Astrocyte (in vitro differentiated cells and primary cell): ENCODE results near the gene PRKG1. TPM values are rescaled to one million over a fixed set of nuclear protein-coding genes. Genes with fewer than 3 reads are reported as not detected.

Experiments used
- DNase-seq: peaks from one replicate; pipeline ENCODE4 v3.0.0-alpha.2; 2010; ENCODE audit warnings: low read depth
- FAIRE-seq: peaks from 2 replicates; lab custom pipeline; 2011; peaks lifted over from hg19 to GRCh38; lab: Jason Lieb, UNC
- H2AFZ ChIP-seq: 2 replicates; pipeline ENCODE4 v1.6.0; 2012; ENCODE audit warnings: low read depth, low read length, inconsistent platforms
- H3K27ac ChIP-seq: 2 replicates; pipeline ENCODE4 v1.5.1; 2011; ENCODE audit warnings: low read depth, low read length, inconsistent platforms
- H3K27me3 ChIP-seq: 2 replicates; pipeline ENCODE4 v1.6.0; 2011; ENCODE audit warnings: low read length, inconsistent platforms; ENCODE audit not compliant: insufficient read depth
- H3K36me3 ChIP-seq: 2 replicates; pipeline ENCODE4 v1.5.1; 2011; ENCODE audit warnings: low read length, inconsistent platforms; ENCODE audit not compliant: insufficient read depth
- H3K4me1 ChIP-seq: 2 replicates; pipeline ENCODE4 v1.5.1; 2011; ENCODE audit warnings: low read length, inconsistent platforms; ENCODE audit not compliant: insufficient read depth
- H3K4me2 ChIP-seq: 2 replicates; pipeline ENCODE4 v1.6.0; 2012; ENCODE audit warnings: low read length, inconsistent platforms
- H3K4me3 ChIP-seq: 2 replicates; pipeline ENCODE4 v1.5.1; 2011; ENCODE audit warnings: low read depth, mild to moderate bottlenecking, low read length, inconsistent platforms; ENCODE audit not compliant: insufficient read depth
- H3K79me2 ChIP-seq: 2 replicates; pipeline ENCODE4 v1.6.0; 2012; ENCODE audit warnings: mild to moderate bottlenecking, low read length, inconsistent platforms; ENCODE audit not compliant: insufficient read depth
- H3K9ac ChIP-seq: 2 replicates; pipeline ENCODE4 v1.6.0; 2012; ENCODE audit warnings: mild to moderate bottlenecking, low read length, inconsistent platforms
- H3K9me3 ChIP-seq: 2 replicates; pipeline ENCODE4 v1.5.1; 2012; ENCODE audit warnings: low read depth, mild to moderate bottlenecking, low read length, inconsistent platforms; ENCODE audit not compliant: insufficient read depth
- H4K20me1 ChIP-seq: 2 replicates; pipeline ENCODE4 v1.6.0; 2012; ENCODE audit warnings: low read length, inconsistent platforms; ENCODE audit not compliant: insufficient read depth
- H3K27ac Mint-ChIP-seq: one replicate; pipeline ENCODE4 v1.8.0; 2021; ENCODE audit warnings: mild to moderate bottlenecking, mixed read lengths; ENCODE audit not compliant: unreplicated experiment
- H3K27me3 Mint-ChIP-seq: one replicate; pipeline ENCODE4 v1.8.0; 2021; ENCODE audit warnings: low read depth, mixed read lengths; ENCODE audit not compliant: unreplicated experiment
- H3K36me3 Mint-ChIP-seq: one replicate; pipeline ENCODE4 v1.8.0; 2021; ENCODE audit warnings: low read depth, mixed read lengths; ENCODE audit not compliant: unreplicated experiment
- H3K4me1 Mint-ChIP-seq: one replicate; pipeline ENCODE4 v1.8.0; 2021; ENCODE audit warnings: low read depth, mixed read lengths; ENCODE audit not compliant: unreplicated experiment
- H3K4me3 Mint-ChIP-seq: one replicate; pipeline ENCODE4 v1.8.0; 2021; ENCODE audit warnings: mild to moderate bottlenecking, moderate library complexity, mixed read lengths; ENCODE audit not compliant: unreplicated experiment
- H3K9me3 Mint-ChIP-seq: one replicate; pipeline ENCODE4 v1.8.0; 2021; ENCODE audit warnings: mild to moderate bottlenecking, mixed read lengths; ENCODE audit not compliant: unreplicated experiment
- EZH2 ChIP-seq: IDR thresholded peaks from 2 replicates; pipeline ENCODE4 v1.6.1; 2012; ENCODE audit warnings: mild to moderate bottlenecking, low read length, inconsistent platforms; ENCODE audit not compliant: insufficient read depth
- total RNA-seq: library from RNA; stranded (reverse); gene quantifications from 2 replicates; pipeline ENCODE4 v1.2.1, GENCODE V29; 2021
- TF ChIP-seq, protein P1 (sequence below): IDR thresholded peaks from 2 replicates; pipeline ENCODE4 v1.5.1; 2011; ENCODE audit warnings: low read depth, mild to moderate bottlenecking, inconsistent platforms, low read length, moderate library complexity; ENCODE audit not compliant: insufficient read depth

PRKG1 gene
- total RNA-seq, 1 donor from 2014 or later, result 3.1 TPM

DNA sequence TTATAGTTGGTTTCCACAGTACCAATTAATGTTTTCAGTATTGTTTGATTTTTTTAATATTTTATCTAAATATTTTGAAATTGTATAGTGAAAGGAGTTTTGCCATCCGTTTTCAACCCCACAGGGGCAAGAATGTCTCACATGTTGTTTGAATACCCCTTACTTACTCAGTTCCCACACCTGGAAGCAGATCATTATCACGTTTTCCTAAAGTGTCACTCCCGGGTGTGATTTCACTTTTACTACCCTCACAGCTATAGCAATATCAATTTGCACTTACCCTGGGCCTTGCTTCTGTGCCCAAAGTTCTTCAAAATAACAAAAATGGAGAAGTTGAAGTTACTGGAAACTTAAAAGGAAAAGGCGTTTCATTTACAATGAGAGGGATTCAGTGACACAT lies 397.0 kb downstream of the PRKG1 start:
- H3K27me3 Mint-ChIP-seq, result no peaks in the 10 kb centered on the region
- Histone ChIP-seq H3K79me2 (no peaks in the 10 kb centered on the region), H3K9ac (no peak overlapping the region), H3K9me3 (no peaks in the 10 kb centered on the region), H3K4me1 (no peaks in the 10 kb centered on the region), H2AFZ (no peak overlapping the region), H3K27ac (no peak overlapping the region), H3K4me2 (no peak overlapping the region), H4K20me1 (no peaks in the 10 kb centered on the region), H3K27me3 (no peaks in the 10 kb centered on the region), H3K36me3 (no peaks in the 10 kb centered on the region), H3K4me3 (no peak overlapping the region)
- no peak overlapping the region for H3K4me3 Mint-ChIP-seq
- no peak for DNase-seq
- FAIRE-seq, result no peak
- TF ChIP-seq, protein P1, sequence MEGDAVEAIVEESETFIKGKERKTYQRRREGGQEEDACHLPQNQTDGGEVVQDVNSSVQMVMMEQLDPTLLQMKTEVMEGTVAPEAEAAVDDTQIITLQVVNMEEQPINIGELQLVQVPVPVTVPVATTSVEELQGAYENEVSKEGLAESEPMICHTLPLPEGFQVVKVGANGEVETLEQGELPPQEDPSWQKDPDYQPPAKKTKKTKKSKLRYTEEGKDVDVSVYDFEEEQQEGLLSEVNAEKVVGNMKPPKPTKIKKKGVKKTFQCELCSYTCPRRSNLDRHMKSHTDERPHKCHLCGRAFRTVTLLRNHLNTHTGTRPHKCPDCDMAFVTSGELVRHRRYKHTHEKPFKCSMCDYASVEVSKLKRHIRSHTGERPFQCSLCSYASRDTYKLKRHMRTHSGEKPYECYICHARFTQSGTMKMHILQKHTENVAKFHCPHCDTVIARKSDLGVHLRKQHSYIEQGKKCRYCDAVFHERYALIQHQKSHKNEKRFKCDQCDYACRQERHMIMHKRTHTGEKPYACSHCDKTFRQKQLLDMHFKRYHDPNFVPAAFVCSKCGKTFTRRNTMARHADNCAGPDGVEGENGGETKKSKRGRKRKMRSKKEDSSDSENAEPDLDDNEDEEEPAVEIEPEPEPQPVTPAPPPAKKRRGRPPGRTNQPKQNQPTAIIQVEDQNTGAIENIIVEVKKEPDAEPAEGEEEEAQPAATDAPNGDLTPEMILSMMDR, result no peak
- TF ChIP-seq EZH2, result no peak
- no peak overlapping the region for H3K27ac Mint-ChIP-seq
- no peaks in the 10 kb centered on the region for H3K36me3 Mint-ChIP-seq
- no peaks in the 10 kb centered on the region for H3K4me1 Mint-ChIP-seq
- no peaks in the 10 kb centered on the region for H3K9me3 Mint-ChIP-seq

DNA sequence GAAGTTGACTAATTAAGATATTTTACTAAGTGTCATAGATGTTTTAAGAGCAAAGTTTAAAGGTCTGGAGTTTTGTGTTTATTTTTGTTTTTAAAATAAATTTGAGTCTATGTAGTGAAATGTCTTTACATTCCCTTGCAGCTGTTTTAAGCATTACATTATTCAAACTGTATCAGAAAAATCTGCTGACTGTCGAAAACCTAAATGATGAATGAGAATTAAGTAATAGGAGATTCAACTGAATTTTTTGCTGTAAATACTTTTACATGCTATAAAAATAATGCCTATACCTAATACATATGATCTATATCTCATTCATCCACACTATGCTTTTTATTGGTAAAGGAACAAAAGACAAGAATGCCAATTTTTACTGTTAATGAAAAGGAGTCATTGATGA lies 397.9 kb downstream of the PRKG1 start:
- FAIRE-seq (no peak), DNase-seq (no peak)
- Histone ChIP-seq H4K20me1 (no peaks in the 10 kb centered on the region), H3K9ac (no peak overlapping the region), H3K79me2 (no peaks in the 10 kb centered on the region), H3K27ac (no peak overlapping the region), H3K36me3 (no peaks in the 10 kb centered on the region), H2AFZ (no peak overlapping the region), H3K9me3 (no peaks in the 10 kb centered on the region), H3K4me3 (no peak overlapping the region), H3K4me2 (no peak overlapping the region), H3K27me3 (no peaks in the 10 kb centered on the region), H3K4me1 (no peaks in the 10 kb centered on the region)
- H3K9me3 Mint-ChIP-seq, result no peaks in the 10 kb centered on the region
- H3K4me1 Mint-ChIP-seq, result no peaks in the 10 kb centered on the region
- no peak overlapping the region for H3K27ac Mint-ChIP-seq
- no peaks in the 10 kb centered on the region for H3K36me3 Mint-ChIP-seq
- H3K27me3 Mint-ChIP-seq, result no peaks in the 10 kb centered on the region
- H3K4me3 Mint-ChIP-seq, result no peak overlapping the region
- TF ChIP-seq, protein P1, result no peak
- TF ChIP-seq EZH2, result no peak

DNA sequence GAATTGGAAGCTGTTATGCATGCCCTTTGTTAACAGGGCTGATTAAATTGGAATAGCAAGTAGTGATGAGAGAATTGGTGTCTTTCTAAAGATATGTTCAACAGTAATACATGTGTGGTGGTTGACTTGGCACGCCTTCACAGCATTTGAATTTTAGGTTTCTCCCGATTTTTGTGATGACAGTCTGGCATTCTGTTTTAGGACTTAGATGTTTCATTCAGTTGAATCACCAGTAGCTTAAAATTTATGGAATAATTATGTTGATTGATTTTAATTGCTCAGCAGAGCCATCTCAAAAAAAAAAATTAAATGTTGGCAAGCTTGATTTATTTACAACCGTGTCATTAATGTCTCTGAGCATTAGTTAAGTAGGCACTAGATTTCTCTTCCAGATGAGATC lies 405.4 kb downstream of the PRKG1 start:
- no peak overlapping the region for H3K4me3 Mint-ChIP-seq
- Histone ChIP-seq H3K9me3 (no peaks in the 10 kb centered on the region), H3K4me3 (no peak overlapping the region), H3K27ac (no peak overlapping the region), H3K27me3 (no peaks in the 10 kb centered on the region), H3K9ac (no peak overlapping the region), H3K4me2 (no peak overlapping the region), H4K20me1 (no peaks in the 10 kb centered on the region), H3K4me1 (no peaks in the 10 kb centered on the region), H3K36me3 (no peaks in the 10 kb centered on the region), H3K79me2 (no peaks in the 10 kb centered on the region), H2AFZ (no peak overlapping the region)
- H3K36me3 Mint-ChIP-seq, result no peaks in the 10 kb centered on the region
- FAIRE-seq (no peak), DNase-seq (no peak)
- no peak overlapping the region for H3K27ac Mint-ChIP-seq
- TF ChIP-seq, protein P1, result no peak
- TF ChIP-seq EZH2, result no peak
- H3K9me3 Mint-ChIP-seq, result no peaks in the 10 kb centered on the region
- no peaks in the 10 kb centered on the region for H3K27me3 Mint-ChIP-seq
- no peaks in the 10 kb centered on the region for H3K4me1 Mint-ChIP-seq
